ENCODE results near the gene MYH3.

The MYH3 gene

GRCh38 chr17:10657879-10658278 is 770 bp upstream of the MYH3 start:
- TF ChIP-seq MAX (IDR thresholded peaks at IDR 0.05; ENCODE audit: low read depth, low read length) (no peak), MYC (IDR thresholded peaks at IDR 0.05; ENCODE audit: low read depth, low read length) (no peak), CTCF (IDR thresholded peaks at IDR 0.05; ENCODE audit: low read depth, low read length) (no peak), POLR2A (IDR thresholded peaks at IDR 0.05; ENCODE audit: extremely low read depth, insufficient read length) (no peak)
- no peak overlapping the region for H3K4me3 ChIP-seq (ENCODE audit: low read depth, low read length)
- no peak for DNase-seq (ENCODE audit: low read depth)

- no peak for DNase-seq (ENCODE audit: low read depth)
- TF ChIP-seq MAX (IDR thresholded peaks at IDR 0.05; ENCODE audit: low read depth, low read length) (no peak), POLR2A (IDR thresholded peaks at IDR 0.05; ENCODE audit: extremely low read depth, insufficient read length) (no peak), CTCF (IDR thresholded peaks at IDR 0.05; ENCODE audit: low read depth, low read length) (no peak), MYC (IDR thresholded peaks at IDR 0.05; ENCODE audit: low read depth, low read length) (no peak)
These were observed 3.1 kb downstream of the MYH3 start for GRCh38 chr17:10653987-10654386.

GRCh38 chr17:10652984-10653659 is 4.0 kb downstream of the MYH3 start:
- no peak for TF ChIP-seq CTCF (IDR thresholded peaks at IDR 0.05; ENCODE audit: low read depth, low read length)
- TF ChIP-seq MYC (IDR thresholded peaks at IDR 0.05; ENCODE audit: low read depth, low read length) = no peak
- no peak for TF ChIP-seq POLR2A (IDR thresholded peaks at IDR 0.05; ENCODE audit: extremely low read depth, insufficient read length)
- no peak for TF ChIP-seq MAX (IDR thresholded peaks at IDR 0.05; ENCODE audit: low read depth, low read length)
- no peak for DNase-seq (ENCODE audit: low read depth)
- H3K4me3 ChIP-seq (ENCODE audit: low read depth, low read length) = no peak overlapping the region

More at GRCh38 chr17:10653987-10654386, 3.1 kb downstream of the MYH3 start:
- no peak overlapping the region for H3K4me3 ChIP-seq (ENCODE audit: low read depth, low read length)

- H3K4me3 ChIP-seq (ENCODE audit: low read depth, low read length) = no peak overlapping the region
- TF ChIP-seq MYC (IDR thresholded peaks at IDR 0.05; ENCODE audit: low read depth, low read length) = no peak
- TF ChIP-seq CTCF (IDR thresholded peaks at IDR 0.05; ENCODE audit: low read depth, low read length) = no peak
- DNase-seq (ENCODE audit: low read depth) = no peak
These were observed 5.2 kb downstream of the MYH3 start for GRCh38 chr17:10651927-10652326.

GRCh38 chr17:10649602-10650001 is 7.5 kb downstream of the MYH3 start:
- H3K4me3 ChIP-seq (ENCODE audit: low read depth, low read length) = no peak overlapping the region
- TF ChIP-seq MYC (IDR thresholded peaks at IDR 0.05; ENCODE audit: low read depth, low read length) (no peak), POLR2A (IDR thresholded peaks at IDR 0.05; ENCODE audit: extremely low read depth, insufficient read length) (no peak), CTCF (IDR thresholded peaks at IDR 0.05; ENCODE audit: low read depth, low read length) (no peak), MAX (IDR thresholded peaks at IDR 0.05; ENCODE audit: low read depth, low read length) (no peak)
- no peak for DNase-seq (ENCODE audit: low read depth)

- no peak overlapping the region for H3K4me3 ChIP-seq (ENCODE audit: low read depth, low read length)
- no peak for TF ChIP-seq CTCF (IDR thresholded peaks at IDR 0.05; ENCODE audit: low read depth, low read length)
- no peak for TF ChIP-seq MYC (IDR thresholded peaks at IDR 0.05; ENCODE audit: low read depth, low read length)
- no peak for TF ChIP-seq POLR2A (IDR thresholded peaks at IDR 0.05; ENCODE audit: extremely low read depth, insufficient read length)
- TF ChIP-seq MAX (IDR thresholded peaks at IDR 0.05; ENCODE audit: low read depth, low read length) = no peak
- DNase-seq (ENCODE audit: low read depth) = no peak
These were observed 8.2 kb downstream of the MYH3 start for GRCh38 chr17:10648956-10649355.
